AG20443 (cell line): ENCODE results near the gene TTC19.
"Not testable (repeated sequence)": the region's sequence is repeated elsewhere in the genome, so short reads cannot be mapped to it uniquely, and the experiment has no call there.

Experiments
- DNase-seq: peaks from one replicate; pipeline ENCODE4 v3.0.0; 2012; ENCODE audit warnings: low spot score, mixed read lengths

TTC19 gene

DNA sequence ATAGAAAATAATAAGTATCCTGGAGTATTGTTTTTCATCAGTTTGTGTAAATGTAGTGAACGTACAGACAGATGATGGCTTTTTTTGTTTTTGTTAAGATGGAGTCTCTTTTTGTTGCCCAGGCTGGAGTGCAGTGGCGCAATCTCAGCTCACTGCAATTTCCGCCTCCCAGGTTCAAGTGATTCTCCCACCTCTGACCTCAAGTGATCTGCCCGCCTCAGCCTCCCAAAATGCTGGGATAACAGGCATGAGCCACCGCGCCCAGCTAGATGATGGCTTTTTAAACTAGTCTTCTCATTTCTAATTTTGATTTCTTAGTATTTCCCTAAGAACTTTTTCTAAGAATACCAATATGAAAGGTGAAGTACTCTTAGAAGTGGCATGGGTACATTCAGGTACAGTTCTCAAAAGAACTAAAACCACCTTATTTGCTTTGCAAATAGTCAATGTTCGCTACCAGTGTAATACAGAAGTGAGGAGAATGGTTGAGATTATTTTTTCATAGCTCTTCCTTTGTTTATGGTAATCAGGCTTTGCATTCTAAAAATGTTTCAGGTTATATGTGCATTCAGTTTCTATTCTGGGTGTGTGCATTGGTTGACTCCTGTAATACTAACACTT is 34.2 kb downstream of the TTC19 start:
- DNase-seq, result no peak

DNA sequence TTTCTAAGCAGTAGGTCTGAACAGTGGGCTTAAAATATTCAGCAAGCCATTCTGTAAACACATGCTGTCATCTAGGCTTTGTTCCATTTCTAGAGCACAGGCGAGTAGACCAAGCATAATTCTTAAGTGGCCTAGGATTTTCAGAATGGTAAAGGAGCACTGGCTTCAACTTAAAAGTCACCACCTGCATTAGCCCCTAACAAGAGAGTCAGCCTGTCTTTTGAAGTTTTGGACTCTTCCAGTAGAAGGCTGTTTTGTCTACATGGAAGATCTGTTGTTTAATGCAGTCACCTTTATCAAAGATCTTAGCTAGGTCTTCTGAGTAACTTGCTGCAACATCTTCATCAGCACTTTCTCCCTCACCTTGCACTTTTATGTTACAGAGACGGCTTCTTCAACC is 36.6 kb downstream of the TTC19 start:
- no peak for DNase-seq

DNA sequence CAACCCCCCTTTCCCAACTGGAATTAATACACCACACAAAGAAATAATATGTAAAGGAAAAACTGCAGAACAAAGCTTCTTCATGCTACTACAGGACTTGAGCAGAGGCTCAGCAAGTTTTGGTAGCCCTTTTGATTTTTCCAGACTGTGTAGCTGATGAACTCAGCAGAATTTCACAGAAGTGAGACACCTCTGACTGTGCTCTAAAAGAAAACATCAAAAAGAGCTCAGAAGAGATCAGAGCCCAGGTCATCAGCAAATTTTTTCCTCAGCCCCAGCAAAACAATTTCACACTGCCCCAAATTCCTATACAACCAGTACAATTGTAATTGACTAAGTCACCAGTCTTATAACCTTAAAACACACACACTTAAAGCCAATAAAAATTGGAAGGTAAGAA is 38.0 kb downstream of the TTC19 start:
- DNase-seq, result no peak

DNA sequence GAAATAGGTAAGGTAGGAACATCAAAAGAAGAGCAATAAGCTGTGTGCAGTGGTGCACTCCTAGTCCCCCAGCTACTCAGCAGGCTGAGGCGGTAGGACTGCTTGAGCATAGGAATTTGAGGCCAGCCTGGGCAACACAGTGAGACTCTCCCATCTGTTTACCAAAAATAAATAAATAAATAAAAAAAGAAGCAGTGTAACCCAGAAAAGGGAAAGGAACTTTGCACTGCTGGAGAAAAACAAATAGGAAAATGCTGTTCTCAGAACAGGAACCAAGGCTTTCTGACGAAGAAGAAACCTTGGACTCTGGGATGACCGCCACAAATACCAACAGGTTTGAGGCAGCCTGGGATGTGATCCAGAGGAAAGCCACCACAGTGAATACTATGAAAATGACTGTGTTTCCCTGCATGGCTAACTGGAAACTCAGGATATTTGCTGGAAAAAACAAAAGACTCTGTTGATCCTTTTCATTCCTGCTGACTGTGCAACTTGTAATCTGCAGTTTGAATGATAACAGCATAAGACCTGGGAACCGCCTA is 41.2 kb downstream of the TTC19 start:
- DNase-seq, result peak; percentile 81

DNA sequence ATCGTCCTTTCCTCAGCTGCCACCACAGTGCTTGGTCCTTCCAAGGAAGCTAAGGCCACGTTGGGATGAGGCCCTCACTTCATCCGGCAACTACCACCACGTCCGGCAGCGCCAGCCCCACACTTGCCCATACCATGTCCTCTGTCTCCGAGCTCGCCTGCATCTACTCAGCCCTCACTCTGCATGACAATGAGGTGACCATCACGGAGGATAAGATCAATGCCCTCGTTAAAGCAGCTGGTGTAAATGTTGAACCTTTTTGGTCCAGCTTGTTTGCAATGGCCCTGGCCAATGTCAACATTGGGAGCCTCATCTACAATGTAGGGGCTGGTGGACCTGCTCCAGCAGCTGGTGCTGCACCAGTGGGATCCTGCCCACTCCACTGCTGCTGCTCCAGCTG is 44.9 kb downstream of the TTC19 start:
- no peak for DNase-seq

DNA sequence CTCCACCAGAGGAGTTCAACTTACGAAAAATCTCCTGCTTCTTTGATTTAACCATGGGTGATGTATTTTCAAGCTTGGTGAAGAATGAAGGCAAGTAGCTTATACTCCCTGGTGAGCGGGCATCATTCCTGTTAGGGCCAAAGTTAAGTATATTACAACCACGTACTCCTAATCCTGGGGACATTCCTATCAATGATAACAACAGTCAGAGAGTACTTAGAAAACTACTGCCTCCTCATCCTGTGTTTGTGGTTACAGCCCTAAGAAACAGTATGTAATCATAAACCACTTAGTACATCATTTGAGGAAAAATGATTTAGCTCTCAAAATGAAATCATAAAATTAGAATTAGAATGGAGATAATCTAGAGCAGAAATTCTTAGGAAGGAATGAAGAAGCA is 47.3 kb downstream of the TTC19 start:
- no peak for DNase-seq

DNA sequence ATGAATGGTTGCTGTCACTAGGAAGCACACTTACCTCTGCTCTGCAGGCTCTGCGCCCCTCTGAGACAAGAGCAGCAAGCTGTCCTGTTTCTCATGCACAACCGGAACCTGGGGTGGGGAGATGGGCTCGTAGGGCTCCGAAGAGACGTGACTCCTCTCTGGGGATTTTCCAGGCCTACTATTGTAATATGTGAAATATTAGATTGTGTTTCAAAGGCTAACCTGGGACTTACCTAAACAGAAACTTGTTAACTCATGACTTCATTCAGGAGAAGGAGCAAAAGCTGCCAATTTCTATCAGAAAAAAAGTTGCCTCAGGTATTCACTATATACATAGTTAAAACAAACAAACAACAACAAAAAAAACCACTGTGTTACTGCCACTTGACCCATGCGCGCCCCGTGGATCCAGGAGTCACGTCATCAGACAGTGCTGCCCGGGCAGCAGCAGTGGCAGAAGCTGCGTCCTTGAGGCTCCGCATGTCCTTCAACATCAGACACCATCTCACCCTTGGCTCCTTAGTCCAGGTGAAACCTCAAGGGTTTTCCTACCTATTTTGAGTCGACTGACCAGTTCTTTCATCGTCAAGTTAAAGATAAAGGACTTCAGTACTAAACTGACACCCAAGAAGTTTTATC is 49.3 kb downstream of the TTC19 start:
- no peak for DNase-seq

DNA sequence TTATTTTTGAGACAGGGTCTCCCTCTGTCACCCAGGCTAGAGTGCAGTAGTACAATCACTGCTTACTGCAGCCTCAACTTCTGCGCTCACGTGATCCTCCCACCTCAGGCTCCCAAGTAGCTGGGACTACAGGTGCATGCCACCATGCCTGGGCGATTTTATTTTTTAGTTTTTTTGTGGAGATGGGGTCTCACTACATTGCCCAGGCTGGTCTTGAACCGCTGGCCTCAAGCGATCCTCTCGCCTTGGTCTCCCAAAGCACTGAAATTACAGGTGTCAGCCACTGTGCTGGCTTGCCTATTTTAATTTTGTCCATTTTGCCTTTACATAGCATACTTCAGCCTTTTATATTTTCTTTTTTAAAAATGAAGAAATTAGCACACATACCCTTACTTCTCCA is 51.2 kb downstream of the TTC19 start:
- DNase-seq, result no peak

DNA sequence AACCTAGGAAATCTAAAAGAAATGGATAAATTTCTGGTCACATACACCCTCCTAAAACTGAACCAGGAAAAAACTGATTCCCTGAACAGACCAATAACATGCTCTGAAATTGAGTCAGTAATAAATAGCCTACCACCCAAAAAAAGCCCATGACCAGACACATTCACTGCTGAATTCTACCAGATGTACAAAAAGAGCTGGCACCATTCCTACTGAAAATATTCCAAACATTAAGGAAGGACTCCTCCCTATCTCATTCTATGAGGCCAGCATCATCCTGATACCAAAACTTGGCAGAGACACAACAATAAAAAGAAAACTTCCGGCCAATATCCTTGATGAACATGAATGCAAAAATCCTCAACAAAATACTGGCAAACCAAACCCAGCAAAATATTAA is 52.9 kb downstream of the TTC19 start:
- DNase-seq, result no peak

DNA sequence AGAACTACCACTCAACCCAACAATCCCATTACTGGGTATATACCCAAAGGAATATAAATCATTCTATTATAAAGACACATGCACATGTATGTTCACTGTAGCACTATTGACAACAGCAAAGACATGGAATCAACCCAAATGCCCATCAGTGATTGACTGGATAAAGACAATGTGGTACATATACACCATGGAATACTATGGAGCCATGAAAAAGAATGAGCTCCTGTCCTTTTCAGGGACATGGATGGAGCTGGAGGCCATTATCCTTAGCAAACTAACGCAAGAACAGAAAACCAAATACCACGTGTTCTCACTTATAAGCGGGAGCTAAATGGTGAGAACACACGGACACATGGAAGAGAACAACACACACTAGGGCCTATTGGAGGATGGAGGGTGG is 55.5 kb downstream of the TTC19 start:
- not testable (repeated sequence) for DNase-seq

DNA sequence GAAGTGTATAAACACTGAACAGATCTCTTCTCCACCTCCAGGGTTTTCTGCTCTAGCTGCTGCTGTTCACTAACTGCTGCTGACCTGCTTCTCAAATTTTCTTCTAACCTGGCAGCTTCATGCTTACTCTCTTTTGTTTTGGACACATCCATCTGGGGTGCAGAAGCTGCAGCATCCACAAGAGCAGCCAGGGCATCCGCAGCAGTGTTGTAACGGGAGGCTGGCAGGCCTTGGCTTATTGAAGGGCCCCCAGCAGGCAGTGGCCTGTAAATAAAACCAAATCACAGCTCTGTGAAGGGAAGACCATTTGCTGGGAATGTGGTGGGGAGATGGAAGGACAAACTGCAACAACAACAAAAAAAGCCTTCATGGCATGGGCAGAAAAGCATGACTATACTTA is 62.0 kb downstream of the TTC19 start:
- no peak for DNase-seq

DNA sequence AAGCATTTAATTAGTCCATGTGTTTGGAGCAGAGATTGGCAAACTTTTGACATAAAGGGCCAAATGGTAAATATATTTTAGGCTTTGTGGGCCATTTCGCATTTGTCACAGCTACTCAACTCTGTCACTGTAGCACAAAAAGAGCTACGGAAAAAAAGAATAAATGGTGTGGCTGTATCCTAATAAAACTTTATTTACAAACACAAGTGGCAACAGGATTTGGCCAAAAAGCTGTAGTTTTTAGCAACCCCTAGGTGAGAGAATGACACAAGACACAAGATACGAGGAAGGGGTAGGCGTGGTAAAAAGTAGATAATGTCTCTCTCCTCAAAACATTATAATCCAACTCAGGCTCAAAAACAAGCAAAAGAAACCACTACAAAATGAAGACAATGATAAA is 66.5 kb downstream of the TTC19 start:
- DNase-seq, result no peak

DNA sequence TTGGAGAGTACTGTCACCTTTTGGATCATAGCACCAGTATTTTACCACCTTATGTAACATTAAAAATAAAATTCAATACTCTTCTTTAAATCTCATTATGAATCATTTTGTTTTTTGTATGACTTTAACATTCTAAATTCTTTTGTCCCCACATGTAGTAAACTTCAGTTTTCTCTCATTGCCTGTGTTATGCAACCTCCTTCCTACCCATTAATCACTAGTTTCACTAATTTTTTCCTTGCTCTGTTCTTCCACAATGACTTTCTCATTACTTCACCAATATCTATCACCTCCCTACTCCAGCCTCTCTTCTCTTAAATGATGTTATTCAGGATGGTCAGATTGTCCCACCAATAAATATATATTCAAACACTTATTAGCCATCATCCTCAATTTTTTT is 68.7 kb downstream of the TTC19 start:
- DNase-seq, result peak; percentile 25

DNA sequence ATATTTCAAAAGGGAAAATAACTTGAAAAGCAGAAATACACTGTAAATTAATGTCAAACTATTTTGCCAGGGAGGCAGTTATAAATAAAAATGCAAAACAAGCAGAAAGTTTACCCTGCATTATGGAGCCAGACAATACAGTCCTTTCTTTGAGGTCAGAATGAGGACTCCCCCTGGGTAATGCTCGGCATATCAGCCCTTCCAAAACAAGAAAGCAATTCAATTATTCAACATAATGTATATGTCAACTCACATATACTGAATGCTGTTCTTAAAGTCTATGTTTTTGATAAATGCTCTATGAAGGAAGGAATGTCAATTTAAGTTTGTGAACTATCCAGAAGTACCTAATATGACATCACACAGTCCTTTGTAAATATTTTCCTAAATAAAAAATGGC is 72.4 kb downstream of the TTC19 start:
- no peak for DNase-seq

DNA sequence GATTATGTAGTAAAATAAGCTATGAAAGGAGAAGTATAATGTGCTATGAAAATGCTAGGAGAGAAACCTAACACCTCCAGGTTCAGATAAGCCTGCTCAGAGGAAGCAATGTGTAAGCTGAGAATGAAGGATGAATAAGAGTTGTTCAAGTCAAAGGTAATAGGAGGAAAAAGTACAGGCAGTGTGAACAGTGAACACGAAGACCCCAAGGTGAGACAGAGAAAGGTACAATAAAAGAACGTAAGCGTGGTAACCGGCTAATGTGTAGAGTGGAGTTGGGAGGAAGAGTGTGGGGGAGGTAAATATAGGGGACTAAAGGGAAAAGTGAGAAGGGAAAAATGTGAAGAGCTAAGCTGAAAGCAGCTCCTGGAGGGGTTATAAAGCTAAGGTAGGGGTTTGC is 74.2 kb downstream of the TTC19 start:
- no peak for DNase-seq

DNA sequence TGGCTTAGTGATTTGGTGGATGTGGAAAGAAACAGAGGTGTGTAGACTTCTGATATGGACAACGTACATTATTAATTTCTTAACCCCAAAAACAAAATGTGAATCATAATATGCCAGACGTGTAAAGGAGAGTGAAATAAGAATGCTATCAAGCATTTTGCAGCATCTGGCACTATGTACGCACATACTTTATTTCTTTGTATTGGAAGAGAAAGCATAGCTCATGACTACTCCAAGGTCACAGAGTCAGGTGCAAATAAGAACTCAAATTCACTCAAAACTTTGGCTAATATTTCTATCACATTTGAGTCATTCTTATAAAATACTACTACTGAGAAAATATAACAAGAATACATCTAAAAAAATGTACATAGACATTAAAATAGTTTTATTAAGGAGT is 74.8 kb downstream of the TTC19 start:
- no peak for DNase-seq

DNA sequence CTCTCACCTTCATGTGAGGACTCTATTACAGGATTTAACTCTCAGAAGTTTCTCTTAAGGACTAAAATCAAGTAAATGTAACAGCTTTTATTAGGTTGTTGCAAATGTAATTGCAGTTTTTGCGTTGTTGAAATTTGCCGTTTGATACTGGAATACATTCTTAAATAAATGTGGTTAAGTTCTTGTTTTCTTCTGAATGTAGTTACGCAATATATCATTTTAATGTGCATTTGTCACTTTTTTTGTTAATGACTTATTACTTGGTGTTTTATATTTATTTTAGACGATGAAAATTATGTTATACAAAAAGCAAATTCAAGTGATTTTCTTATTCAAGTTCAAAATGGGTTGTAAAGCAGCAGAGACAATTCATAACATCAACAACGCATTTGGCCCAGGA is 76.3 kb downstream of the TTC19 start:
- no peak for DNase-seq
